CD14-positive monocyte (primary cell): ENCODE measurements around the gene KRT72. TPM values are rescaled to one million over a fixed set of nuclear protein-coding genes. Genes with fewer than 3 reads are reported as not detected.

Experiments used
- DNase-seq, 3 donors: peaks; one replicate each; pipeline ENCODE4 v3.0.0-alpha.2; 2011 to 2022
- H2AFZ ChIP-seq: 2 replicates; pipeline ENCODE4 v1.6.0; 2012; ENCODE audit warnings: mild to moderate bottlenecking, low read depth, low read length, inconsistent platforms; ENCODE audit not compliant: insufficient read depth, poor library complexity, severe bottlenecking
- H3K27ac ChIP-seq, 2 donors: 1 replicate in 1 of 2; 2 replicates in 1 of 2; pipeline ENCODE4 v1.5.1; 2012 to 2013; ENCODE audit warnings: low read length in 2 of 2, control low read depth in 1 of 2, inconsistent platforms in 1 of 2, low read depth in 1 of 2, mild to moderate bottlenecking in 1 of 2
- H3K27me3 ChIP-seq, 2 donors: one replicate each; pipeline versions ENCODE4 v1.6.0 to v1.6.1; 2011 to 2013; ENCODE audit warnings: low read length in 2 of 2; ENCODE audit not compliant: control insufficient read depth in 2 of 2, insufficient read depth in 2 of 2
- H3K36me3 ChIP-seq, 2 donors: replicated peaks in 1 of 2; 1 replicate in 1 of 2; 2 replicates in 1 of 2; pipeline versions ENCODE4 v1.5.1 to v1.6.1; 2012 to 2013; ENCODE audit warnings: low read length in 2 of 2, control low read depth in 1 of 2, inconsistent platforms in 1 of 2, mild to moderate bottlenecking in 1 of 2; ENCODE audit not compliant: insufficient read depth in 2 of 2, control insufficient read depth in 1 of 2
- H3K4me1 ChIP-seq, 2 donors: 1 replicate in 1 of 2; 2 replicates in 1 of 2; pipeline versions ENCODE4 v1.5.1 to v1.6.1; 2012 to 2013; ENCODE audit warnings: low read length in 2 of 2, control low read depth in 1 of 2, inconsistent platforms in 1 of 2, mild to moderate bottlenecking in 1 of 2, moderate library complexity in 1 of 2; ENCODE audit not compliant: insufficient read depth in 2 of 2, control insufficient read depth in 1 of 2
- H3K4me2 ChIP-seq: replicated peaks from 2 replicates; pipeline ENCODE3; 2012; ENCODE audit warnings: low read length, moderate library complexity, mild to moderate bottlenecking; ENCODE audit not compliant: poor library complexity, severe bottlenecking; ENCODE audit errors: extremely low read depth
- H3K4me3 ChIP-seq, 3 experiments: fragments of 200-600 bp in 1 of 3; sonication (generic) in 1 of 3; replicated peaks in 1 of 3; 1 replicate in 2 of 3; 2 replicates in 1 of 3; pipeline ENCODE4 v1.5.1; 2011 to 2013; ENCODE audit warnings: low read length in 3 of 3, mild to moderate bottlenecking in 3 of 3, control low read depth in 2 of 3, low read depth in 2 of 3, inconsistent platforms in 1 of 3, moderate library complexity in 1 of 3
- H3K79me2 ChIP-seq: 2 replicates; pipeline ENCODE4 v1.6.0; 2012; ENCODE audit warnings: mild to moderate bottlenecking, control low read depth, inconsistent platforms, low read length, moderate library complexity; ENCODE audit not compliant: insufficient read depth
- H3K9ac ChIP-seq: 2 replicates; pipeline ENCODE4 v1.6.0; 2017; ENCODE audit warnings: low read length, mild to moderate bottlenecking; ENCODE audit not compliant: insufficient read depth, poor library complexity, severe bottlenecking
- H3K9me3 ChIP-seq, 2 donors: replicated peaks in 1 of 2; 1 replicate in 1 of 2; 2 replicates in 1 of 2; pipeline versions ENCODE4 v1.5.1 to v1.6.1; 2012 to 2013; ENCODE audit warnings: low read length in 2 of 2, control low read depth in 1 of 2; ENCODE audit not compliant: control insufficient read depth in 1 of 2, insufficient read depth in 1 of 2
- H4K20me1 ChIP-seq: 2 replicates; pipeline ENCODE4 v1.6.0; 2012; ENCODE audit warnings: mild to moderate bottlenecking, low read length, control low read depth, moderate library complexity; ENCODE audit not compliant: insufficient read depth
- H3K27ac Mint-ChIP-seq, 7 donors: one replicate each; pipeline ENCODE4 v1.8.0; 2020; ENCODE audit warnings: mild to moderate bottlenecking in 7 of 7, mixed read lengths in 7 of 7, moderate library complexity in 6 of 7, inconsistent platforms in 2 of 7
- H3K27me3 Mint-ChIP-seq, 3 donors: one replicate each; pipeline ENCODE4 v1.8.0; 2021 to 2022; ENCODE audit warnings: low read depth in 3 of 3, mild to moderate bottlenecking in 3 of 3, mixed read lengths in 3 of 3, moderate library complexity in 3 of 3, inconsistent platforms in 1 of 3
- H3K36me3 Mint-ChIP-seq, 2 donors: one replicate each; pipeline ENCODE4 v1.8.0; 2020; ENCODE audit warnings: mixed read lengths in 2 of 2, inconsistent platforms in 1 of 2, mild to moderate bottlenecking in 1 of 2
- H3K4me1 Mint-ChIP-seq: one replicate; pipeline ENCODE4 v1.8.0; 2020; ENCODE audit warnings: mild to moderate bottlenecking, mixed read lengths
- H3K4me3 Mint-ChIP-seq, 2 donors: one replicate each; pipeline ENCODE4 v1.8.0; 2020; ENCODE audit warnings: mild to moderate bottlenecking in 2 of 2, mixed read lengths in 2 of 2, moderate library complexity in 1 of 2
- H3K9me3 Mint-ChIP-seq, 7 donors: one replicate each; pipeline ENCODE4 v1.8.0; 2020 to 2022; ENCODE audit warnings: mixed read lengths in 7 of 7, mild to moderate bottlenecking in 6 of 7, moderate library complexity in 6 of 7, inconsistent platforms in 2 of 7
- CTCF ChIP-seq: fragments of 200-600 bp; IDR thresholded peaks from one replicate; pipeline ENCODE4 v1.8.0; 2022; ENCODE audit warnings: antibody characterized with exemption, mild to moderate bottlenecking
- WGBS: methylation state at CpG from one replicate; pipeline ENCODE4 v1.1.5; 2013; ENCODE audit warnings: missing lambda C conversion rate; ENCODE audit not compliant: insufficient coverage; 5-methylcytosine and 5-hydroxymethylcytosine counted together
- intact Hi-C, 2 donors: fragments of 100-400 bp; cut with micrococcal nuclease; formaldehyde crosslinking; loops; one replicate each; pipeline versions ENCODE4 v1.15.0 to v1.15.1; 2023
- polyA plus RNA-seq, 3 donors: library from polyadenylated mRNA; depleted of rRNA in 1 of 3; unstranded in 2 of 3; stranded (reverse) in 1 of 3; fragments of 300-500 nt in 2 of 3; fragments of >200 nt in 1 of 3; fragmentation: Illumina TruSeq in 2 of 3; gene quantifications; 1 replicate in 2 of 3; 2 replicates in 1 of 3; pipeline ENCODE4 v1.2.3, GENCODE V29; 2012 to 2021

KRT72 gene
- polyA plus RNA-seq, 3 donors: not detected

- Histone ChIP-seq H2AFZ (no peak overlapping the region), H4K20me1 (no peaks in the 10 kb centered on the region), H3K9ac (no peak overlapping the region), H3K4me2 (no peak overlapping the region), H3K4me1 (no peaks in the 10 kb centered on the region), H3K79me2 (no peaks in the 10 kb centered on the region), H3K9me3 (no peaks in the 10 kb centered on the region), H3K27ac (no peak overlapping the region), H3K36me3 (no peaks in the 10 kb centered on the region), H3K4me3 (no peak overlapping the region), H3K27me3 (no peaks in the 10 kb centered on the region)
- H3K27me3 Mint-ChIP-seq: peaks cover 0 to 10% (median 5%) of the 10 kb centered on the region in 3 donors
- H3K27ac Mint-ChIP-seq: no peak overlapping the region
- H3K9me3 Mint-ChIP-seq: no peaks in the 10 kb centered on the region
- WGBS: 87% methylated on average over 4 of the region's 7 CpGs
- no peaks in the 10 kb centered on the region for H3K36me3 Mint-ChIP-seq
- no peak for DNase-seq
- TF ChIP-seq CTCF: no peak
- intact Hi-C loops: no loop called here
- no peak overlapping the region for H3K4me3 Mint-ChIP-seq
- peaks cover 8% of the 10 kb centered on the region for H3K4me1 Mint-ChIP-seq
Measured at GRCh38 chr12:52630008-52630500, 28.8 kb upstream of the KRT72 start.

- no peak for DNase-seq
- Mint-ChIP-seq H3K9me3 (no peaks in the 10 kb centered on the region), H3K27ac (no peak overlapping the region), H3K27me3 (peaks cover 0 to 10% (median 5%) of the 10 kb centered on the region in 3 donors), H3K4me3 (no peak overlapping the region), H3K36me3 (no peaks in the 10 kb centered on the region), H3K4me1 (peaks cover 8% of the 10 kb centered on the region)
- Histone ChIP-seq H3K79me2 (no peaks in the 10 kb centered on the region), H3K36me3 (no peaks in the 10 kb centered on the region), H2AFZ (peak overlapping the region; percentile 34), H3K4me3 (no peak overlapping the region), H3K9me3 (no peaks in the 10 kb centered on the region), H3K27ac (no peak overlapping the region), H3K4me2 (no peak overlapping the region), H4K20me1 (no peaks in the 10 kb centered on the region), H3K9ac (no peak overlapping the region), H3K27me3 (no peaks in the 10 kb centered on the region), H3K4me1 (no peaks in the 10 kb centered on the region)
- WGBS: 68% methylated on average over 6 of the region's 12 CpGs
- no peak for TF ChIP-seq CTCF
- intact Hi-C loops: no loop called here
Measured at GRCh38 chr12:52629281-52630007, 28.2 kb upstream of the KRT72 start.
